GM18499 (cell line): Measurements from ENCODE around the gene ACOXL.

Experiments
- ATAC-seq: cut with Tn5 transposase; IDR thresholded peaks from one replicate; pipeline ENCODE4 v1.9.1; 2021; ENCODE audit warnings: moderate number of reproducible peaks; ENCODE audit not compliant: insufficient read depth, unreplicated experiment

The ACOXL gene

GRCh38 chr2:110897966-110898365, 165.6 kb downstream of the ACOXL start:
- no peak for ATAC-seq

DNA sequence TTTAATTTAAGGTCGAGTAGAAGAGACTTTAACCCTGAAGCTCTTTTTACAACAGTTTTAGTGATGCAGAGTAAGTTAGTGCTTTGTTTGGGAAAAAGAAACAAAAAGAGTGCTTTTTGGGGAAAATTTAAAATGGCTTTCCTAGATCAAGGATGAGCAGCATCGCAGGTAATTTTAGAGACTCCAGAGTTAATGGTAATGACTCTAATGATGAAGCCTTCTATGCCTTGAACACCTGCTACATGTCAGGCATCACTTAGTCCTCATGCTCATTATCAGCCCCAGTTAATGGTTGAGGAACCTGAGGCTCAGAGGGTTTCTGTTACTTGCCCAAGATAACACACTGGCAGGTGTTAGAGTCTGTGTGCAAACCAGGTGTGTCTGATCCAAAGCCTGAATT, 167.8 kb downstream of the ACOXL start:
- no peak for ATAC-seq

- no peak for ATAC-seq
These were observed 171.2 kb downstream of the ACOXL start for GRCh38 chr2:110903548-110903947.

DNA sequence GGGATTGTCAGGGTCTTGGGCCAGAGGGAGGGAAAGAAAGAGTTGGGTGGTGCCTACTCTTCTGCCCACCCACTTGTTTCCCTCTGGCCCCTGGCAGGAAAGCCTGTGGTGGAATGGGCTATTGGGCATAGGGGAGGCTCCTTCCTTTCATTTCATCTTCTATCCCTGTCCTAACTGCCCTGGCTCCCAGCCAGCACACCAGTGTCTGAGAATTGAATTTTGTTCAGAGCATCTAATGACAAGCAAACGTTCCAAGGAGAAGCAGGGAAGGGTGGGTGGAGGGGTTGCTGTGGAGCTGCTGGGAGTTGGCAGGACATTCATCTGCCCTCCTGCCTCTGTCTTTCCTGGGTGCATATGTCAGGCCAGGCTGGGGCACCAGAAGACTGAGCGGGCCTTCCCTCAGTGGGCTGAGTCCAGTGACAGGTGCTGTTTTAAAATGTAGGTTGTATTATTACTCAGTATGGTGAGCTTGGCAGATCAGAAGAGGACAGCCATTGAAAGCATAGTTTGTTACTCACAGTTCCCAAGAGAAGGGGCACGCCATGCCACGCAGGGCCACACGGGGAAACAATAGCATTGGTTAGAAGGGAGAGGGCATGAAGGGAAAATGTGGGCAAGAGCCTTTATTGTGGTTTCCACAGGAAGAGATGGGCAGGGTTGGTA, 171.9 kb downstream of the ACOXL start:
- no peak for ATAC-seq

DNA sequence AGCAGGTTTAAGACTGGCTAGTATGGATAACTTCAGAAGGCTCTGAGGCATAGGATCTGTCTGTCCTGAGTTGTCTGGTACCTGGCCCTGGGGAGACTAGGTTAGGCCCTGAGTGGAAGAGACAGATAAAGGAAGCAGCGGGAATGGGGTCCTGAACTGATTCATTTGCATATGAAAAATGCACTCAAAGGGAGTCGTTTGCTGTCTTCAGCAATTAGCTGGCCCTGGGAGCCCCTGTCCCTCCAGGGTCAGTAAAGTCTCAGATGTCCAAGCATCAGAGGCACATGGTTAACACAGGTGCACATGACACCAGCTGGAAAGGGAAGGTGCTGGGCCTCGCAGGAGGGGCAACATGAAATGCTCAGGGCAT, 172.4 kb downstream of the ACOXL start:
- no peak for ATAC-seq

- ATAC-seq: no peak
These were observed 172.8 kb downstream of the ACOXL start for GRCh38 chr2:110905217-110905616.

DNA sequence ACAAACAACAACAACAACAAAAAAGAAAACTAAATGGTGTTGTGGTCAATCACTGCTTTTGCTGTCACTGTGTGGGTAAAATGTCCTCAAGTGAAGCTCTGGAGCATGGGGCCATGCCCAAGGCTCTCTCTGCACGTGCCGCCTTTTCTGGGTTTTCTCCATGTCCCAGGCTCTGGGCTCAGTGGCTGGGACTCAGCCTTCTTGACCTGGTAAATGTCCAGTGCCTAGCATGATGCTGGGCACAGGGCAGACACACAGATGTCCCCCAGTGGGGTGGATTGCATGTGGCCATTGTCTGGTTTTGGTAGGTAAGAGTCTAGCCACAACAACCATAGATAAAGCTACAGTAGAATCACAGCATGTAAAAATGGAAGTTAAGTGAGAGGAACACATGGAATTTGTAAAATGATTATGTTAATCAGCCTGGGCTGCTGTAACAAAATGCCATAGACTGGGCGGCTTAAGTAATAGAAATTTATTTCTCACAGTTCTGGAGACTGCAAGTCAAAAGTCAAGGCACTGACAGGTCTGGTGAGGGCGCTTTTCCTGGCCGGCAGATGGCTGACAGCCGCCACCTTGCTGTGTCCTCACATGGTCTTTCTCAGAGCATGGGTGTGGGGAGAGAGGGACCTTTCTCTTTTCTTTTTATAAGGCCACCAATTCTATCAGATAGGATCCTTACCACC, 174.4 kb downstream of the ACOXL start:
- ATAC-seq: no peak

DNA sequence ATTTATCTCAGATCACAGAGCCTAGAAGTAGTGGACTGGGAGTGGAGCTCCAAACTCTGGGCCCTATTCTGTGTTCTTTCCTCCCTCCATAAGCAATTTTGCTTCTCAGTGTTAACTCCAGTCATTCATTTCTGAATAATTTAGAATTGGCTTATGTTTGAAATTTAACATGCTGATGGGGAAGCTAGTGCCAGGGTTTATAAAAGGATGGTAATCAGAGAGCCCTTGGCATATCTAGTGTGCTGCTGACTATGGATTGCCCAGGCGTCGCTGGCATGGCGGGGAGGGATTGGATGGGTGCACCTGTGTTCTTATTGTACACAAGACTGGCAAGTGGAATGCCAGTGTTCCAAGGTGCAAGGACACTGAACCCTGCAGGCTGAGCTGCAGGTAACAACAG, 177.1 kb downstream of the ACOXL start:
- no peak for ATAC-seq

DNA sequence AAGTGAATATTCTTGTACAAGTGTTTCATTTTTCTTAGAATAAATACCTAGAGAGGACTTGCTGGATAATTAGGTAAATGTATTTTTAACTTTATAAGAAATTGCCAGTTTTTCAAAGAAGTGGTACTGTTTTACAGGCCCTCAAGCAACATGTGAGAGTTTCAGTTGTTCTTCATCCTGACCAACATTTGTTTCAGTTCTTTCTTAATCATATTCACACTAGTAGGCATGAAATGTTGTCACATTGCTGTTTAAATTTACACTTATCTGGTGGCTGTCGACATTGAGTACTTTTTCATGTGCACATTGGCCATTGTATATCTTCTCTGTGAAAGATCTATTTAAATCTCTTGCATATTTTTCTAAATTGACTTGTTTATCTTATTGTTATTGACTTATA, 178.1 kb downstream of the ACOXL start:
- ATAC-seq: no peak

GRCh38 chr2:110919738-110920137, 187.4 kb downstream of the ACOXL start:
- ATAC-seq: no peak

DNA sequence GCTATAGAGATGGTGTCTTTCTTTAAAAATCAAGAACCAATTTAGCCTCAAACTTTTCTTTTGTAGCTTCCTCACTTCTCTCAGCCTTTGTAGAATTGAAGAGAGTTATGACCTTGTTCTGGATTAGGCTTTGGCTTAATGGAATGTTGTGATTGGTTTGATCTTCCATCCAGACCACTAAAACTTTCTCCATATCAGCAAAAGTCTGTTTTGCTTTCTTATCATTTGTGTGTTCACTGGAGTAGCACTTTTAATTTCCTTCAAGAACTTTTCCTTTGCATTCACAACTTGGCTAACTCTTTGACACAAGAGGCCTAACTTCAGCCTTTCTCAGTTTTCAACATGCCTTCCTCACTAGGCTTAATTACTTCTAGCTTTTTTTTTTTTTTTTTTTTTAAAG, 193.1 kb downstream of the ACOXL start:
- ATAC-seq: no peak

DNA sequence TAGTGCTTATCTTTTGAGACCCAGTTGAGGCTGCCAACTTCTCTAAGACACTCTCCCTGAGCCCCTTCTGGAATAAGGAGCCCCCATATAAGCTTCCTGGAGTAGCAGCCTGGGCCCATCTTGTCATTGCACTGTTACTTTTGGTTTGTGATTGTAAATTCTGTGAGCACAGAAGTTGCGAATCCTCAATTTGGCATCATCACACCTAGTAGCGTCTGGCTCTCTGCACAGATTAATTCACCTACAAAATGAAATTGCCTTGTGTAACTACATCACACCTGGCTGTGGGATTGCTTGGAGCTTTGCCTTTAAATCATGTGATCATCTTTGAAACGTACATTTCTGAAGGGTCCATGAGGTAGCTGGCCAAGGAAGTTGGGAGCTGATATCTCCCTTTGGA, 195.2 kb downstream of the ACOXL start:
- ATAC-seq: no peak

- ATAC-seq: no peak
These were observed 197.2 kb downstream of the ACOXL start for GRCh38 chr2:110929528-110929927.

DNA sequence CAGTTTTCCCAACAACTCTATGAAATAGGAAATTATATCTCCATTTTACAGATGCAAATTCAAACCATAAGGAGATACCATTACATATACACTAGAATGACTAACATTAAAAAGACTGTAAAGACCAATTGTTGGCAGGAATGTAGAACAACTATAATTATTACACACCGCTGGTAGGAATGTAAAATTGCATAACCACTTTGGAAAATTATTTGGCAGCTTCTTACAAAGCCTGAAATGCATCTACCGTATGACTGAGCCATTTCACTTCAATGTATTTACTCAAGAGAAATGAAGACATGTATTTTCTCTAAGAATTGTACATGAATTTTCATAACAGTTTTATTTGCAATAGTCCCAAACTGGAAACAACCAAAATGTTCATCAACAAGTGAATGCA, 199.3 kb downstream of the ACOXL start:
- no peak for ATAC-seq

DNA sequence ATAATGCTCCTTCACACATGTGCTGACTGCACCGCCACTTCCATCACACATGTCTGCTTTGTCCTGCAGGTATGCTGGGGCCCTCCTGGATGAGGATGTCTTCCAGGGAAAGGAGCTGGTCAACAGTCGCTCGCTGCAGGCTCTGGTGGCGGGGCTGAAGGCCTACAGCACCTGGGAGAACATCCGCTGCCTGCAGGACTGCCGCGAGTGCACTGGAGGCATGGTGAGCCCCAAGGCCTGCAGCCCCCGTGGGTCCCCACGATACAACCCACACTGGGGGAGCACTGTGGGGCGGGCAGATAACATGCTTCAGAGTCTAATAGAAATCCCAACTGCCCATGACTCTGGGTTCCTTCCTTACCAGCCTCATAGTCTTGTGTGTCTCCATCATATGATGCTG, 201.0 kb downstream of the ACOXL start:
- no peak for ATAC-seq

DNA sequence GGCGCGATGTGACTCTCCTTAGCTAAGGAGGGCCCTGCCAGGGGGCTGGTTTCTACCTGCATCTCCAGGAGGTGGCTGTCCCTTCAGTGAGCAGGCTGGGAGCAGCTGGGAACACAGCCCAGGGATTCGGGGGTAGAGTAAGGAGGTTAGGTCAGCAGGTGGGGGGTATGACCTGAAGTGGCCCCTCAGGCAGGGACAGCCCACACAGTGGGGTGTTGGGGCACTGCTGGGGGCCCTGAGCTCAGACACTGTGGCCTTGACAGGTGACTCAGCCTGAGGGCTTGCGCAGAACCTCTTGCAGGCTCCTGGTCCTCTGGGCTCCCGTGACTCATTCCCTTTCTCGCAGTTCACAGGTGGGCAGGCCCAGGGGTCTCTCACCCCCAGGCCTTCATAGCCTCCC, 202.6 kb downstream of the ACOXL start:
- no peak for ATAC-seq

DNA sequence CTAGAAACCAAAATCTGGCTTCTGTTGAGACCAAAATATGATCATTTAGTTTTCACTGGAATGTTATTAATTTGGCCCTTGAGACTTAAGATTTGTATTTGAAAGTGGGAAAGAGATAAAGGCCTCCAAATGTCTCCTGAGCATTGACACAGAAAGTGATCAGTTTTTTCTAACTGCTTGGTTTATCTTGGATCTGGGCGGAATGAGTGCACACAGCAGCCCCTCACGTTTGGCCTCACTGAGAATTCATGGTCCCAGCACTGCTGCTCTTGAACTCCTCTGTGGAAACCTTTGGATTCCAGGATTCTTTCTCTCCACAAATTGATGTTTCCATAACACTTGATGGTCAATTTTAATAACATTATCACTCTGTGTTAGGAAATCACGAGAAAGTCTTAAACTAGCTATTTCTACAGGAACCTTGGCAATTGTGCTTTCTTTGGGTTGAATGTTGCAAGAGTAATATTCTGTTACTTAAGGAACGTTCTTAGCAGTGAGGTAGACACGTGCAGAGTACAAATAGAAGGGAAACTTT, 208.1 kb downstream of the ACOXL start:
- no peak for ATAC-seq

- ATAC-seq: no peak
These were observed 208.9 kb downstream of the ACOXL start for GRCh38 chr2:110941226-110941625.

DNA sequence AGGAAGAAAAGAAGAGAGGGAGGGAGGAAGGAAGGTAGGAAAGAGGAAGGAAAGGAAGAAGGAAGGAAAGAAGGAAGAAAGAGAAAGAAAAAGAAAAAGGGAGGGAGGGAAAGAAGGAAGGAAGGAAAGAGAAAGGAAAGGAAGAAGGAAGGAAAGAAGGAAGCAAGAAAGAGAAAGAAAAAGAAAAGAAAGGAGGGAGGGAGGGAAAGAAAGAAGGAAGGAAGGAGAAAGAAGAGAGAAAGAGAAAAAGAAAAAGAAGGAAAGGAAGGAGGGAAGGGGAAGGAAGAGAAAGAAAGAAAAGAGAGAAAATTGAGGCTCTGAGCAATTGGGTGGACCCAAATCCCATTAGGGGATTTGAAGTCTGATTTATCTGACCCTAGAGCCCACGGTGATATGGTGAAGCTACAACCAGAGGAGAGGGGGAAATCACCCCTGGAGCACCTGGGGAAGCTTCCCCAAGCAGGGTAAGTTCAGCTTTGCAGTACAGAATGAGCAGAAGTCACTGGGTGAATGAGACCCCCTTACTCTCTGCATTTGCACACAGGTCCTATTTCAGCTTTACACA, 210.8 kb downstream of the ACOXL start:
- ATAC-seq: no peak

DNA sequence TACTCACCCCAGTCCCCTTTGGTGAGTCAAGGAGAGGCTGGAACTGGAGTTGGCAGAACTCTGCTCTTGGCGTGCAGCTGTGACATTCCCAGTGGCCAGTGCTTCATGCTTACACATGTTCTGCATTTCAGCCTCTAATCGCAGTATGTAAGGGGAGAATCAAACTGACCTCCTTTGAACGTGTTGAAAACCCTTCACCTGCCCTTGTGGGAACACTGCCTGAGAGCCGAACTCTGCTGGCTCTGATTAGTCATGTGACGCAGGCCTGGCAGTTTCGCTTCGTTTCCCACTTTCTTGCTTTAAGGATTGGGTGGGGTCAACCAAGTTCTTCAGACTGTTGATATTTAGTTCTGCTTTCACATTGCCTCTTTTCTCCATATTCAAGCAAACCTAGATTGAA, 214.5 kb downstream of the ACOXL start:
- no peak for ATAC-seq

DNA sequence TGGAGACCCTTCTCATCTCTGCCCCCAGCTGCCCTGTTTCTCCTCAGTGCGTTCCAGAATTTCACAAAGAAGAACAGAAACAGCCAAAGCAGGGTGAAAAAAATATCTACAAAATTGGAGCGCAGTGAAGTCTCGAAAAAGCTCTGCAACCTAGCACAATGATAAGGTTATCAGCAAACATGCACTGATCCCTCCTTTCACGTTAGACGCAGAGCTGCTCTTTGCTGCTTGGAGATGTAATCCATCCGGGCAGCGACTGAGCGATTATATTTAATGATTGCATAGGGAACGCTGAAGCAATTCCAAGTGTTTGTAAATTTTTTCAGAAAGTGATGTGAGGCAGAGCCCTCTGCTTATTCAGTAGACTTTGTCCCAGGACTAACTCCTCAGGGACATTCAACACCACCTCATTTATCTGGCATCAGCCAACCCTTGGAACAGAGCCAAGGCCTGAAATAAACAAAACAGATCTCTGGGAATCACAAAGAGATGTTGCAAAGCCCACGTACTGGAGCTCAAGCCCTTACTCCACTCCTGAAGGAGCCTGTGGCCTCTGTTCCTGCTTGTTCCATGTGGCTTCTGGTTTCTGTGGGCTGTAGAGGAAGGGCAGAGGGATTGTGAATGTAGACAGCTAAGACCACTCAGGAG, 215.8 kb downstream of the ACOXL start:
- no peak for ATAC-seq
